ENCODE measurements around the gene AP1M2. TPM values are rescaled to one million over a fixed set of nuclear protein-coding genes. Genes with fewer than 3 reads are reported as not detected.

Gene AP1M2
- total and polyA plus RNA-seq, 12 donors: 0.10 to 0.97 (median 0.31) TPM; not detected in 8

DNA sequence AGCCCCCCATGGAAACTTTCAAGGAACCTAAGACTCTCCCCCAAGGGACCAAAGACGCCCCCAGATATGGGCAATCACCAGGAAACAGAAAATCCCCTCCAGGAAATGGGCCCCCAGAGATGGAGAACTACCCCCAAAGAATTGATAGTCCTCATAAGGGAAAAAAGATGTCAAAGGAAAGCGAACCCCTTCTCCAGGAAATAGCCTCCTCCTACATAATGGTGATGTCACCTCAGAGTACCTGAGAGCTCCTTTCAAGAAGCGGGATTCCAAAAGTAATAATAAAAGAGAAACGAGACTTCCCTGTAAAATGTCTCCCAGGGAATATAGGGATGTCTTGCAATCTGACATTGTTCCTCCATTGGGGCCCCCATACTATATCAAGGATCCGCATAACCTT lies 19.5 kb downstream of the AP1M2 start:
- Histone ChIP-seq H3K27ac (peak overlapping the region in 2 of 5 donors; percentile 82 to 86), H3K4me3 (peak overlapping the region in 1 of 4 donors; percentile 80), H3K9me3 (replicated peaks in 1 of 3) (no peaks in the 10 kb centered on the region), H3K27me3 (no peaks in the 10 kb centered on the region), H3K36me3 (replicated peaks in 1 of 2) (no peaks in the 10 kb centered on the region), H3K4me1 (replicated peaks in 1 of 2) (peaks cover 14 to 41% of the 10 kb centered on the region in 2 donors)
- DNase-seq: no peak
- TF ChIP-seq, protein P1, sequence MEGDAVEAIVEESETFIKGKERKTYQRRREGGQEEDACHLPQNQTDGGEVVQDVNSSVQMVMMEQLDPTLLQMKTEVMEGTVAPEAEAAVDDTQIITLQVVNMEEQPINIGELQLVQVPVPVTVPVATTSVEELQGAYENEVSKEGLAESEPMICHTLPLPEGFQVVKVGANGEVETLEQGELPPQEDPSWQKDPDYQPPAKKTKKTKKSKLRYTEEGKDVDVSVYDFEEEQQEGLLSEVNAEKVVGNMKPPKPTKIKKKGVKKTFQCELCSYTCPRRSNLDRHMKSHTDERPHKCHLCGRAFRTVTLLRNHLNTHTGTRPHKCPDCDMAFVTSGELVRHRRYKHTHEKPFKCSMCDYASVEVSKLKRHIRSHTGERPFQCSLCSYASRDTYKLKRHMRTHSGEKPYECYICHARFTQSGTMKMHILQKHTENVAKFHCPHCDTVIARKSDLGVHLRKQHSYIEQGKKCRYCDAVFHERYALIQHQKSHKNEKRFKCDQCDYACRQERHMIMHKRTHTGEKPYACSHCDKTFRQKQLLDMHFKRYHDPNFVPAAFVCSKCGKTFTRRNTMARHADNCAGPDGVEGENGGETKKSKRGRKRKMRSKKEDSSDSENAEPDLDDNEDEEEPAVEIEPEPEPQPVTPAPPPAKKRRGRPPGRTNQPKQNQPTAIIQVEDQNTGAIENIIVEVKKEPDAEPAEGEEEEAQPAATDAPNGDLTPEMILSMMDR (IDR thresholded peaks at IDR 0.05): no peak
- TF ChIP-seq POLR2A (IDR thresholded peaks at IDR 0.05): no peak
- 49 to 62% (median 53%) methylated on average over 5 of the region's 5 CpGs for WGBS, 4 donors
- intact Hi-C loops (cut with DNase I): loop anchor here in 1 of 2 donors (5.0 kb wide), 1 partner anchor 65 kb away; the partner anchor contains the start of gene KEAP1

DNA sequence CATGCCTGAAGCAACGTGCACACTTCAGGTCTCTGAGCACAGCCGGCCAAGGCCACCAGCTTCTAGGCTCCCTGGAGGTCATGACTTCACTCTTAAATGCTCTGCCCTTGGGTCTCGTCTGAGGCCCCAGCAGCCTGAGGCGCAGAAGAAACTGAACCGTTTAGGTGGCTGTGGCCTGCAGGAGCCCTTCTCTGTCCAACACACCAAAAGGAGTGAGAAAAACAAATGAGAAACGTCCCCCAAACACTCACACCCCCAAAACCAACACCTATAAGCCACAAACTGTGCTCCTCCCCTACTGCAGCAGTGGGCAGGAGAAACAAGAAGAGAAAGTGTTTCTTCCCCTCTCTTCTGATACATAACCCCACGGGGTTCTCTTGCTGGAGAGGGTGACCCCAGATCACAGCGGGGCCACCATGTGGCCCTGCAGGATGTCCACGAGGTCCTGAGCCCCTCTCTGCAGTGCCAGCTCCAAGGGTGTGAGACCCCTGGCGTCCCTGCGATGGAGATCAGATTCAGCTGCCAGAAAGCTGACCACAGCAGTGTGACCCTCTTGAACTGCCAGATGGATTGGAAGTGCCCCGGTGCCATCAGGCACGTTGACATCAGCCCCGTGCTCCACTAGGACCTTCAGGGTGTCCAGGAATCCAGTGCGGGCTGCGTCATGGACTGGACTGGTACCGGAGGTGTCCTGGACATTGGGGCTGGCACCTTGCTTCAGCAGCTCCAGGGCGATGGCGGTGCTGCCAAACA lies 20.3 kb downstream of the AP1M2 start:
- Histone ChIP-seq H3K4me1 (replicated peaks in 1 of 2) (peaks cover 10 to 37% of the 10 kb centered on the region in 2 donors), H3K4me3 (peak overlapping the region in 1 of 4 donors; percentile 70)
- intact Hi-C loops (cut with DNase I): loop anchor here in 1 of 2 donors (5.0 kb wide), 1 partner anchor 65 kb away; the partner anchor contains the start of gene KEAP1

DNA sequence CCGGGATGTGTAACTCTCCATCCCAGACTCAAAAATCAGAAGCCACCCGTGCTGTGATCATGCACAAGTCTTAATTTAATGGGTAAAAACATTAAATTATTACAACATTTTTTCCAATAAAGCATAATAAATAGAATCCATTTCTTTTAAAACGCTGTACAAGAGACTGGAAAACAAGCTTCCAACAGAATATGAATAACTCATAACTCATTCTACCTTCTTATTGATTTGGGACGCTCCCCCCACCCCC lies 20.8 kb downstream of the AP1M2 start:
- Histone ChIP-seq H3K9me3 (replicated peaks in 1 of 3) (no peaks in the 10 kb centered on the region), H3K4me1 (replicated peaks in 1 of 2) (peaks cover 10 to 37% of the 10 kb centered on the region in 2 donors), H3K27me3 (no peaks in the 10 kb centered on the region), H3K4me3 (peak overlapping the region in 2 of 4 donors; percentile 50 to 70), H3K36me3 (replicated peaks in 1 of 2) (no peaks in the 10 kb centered on the region), H3K27ac (peak overlapping the region; percentile 50 to 99 (median 82))
- WGBS, 4 donors: 0 to 2% (median 2%) methylated on average over 4 of the region's 4 CpGs
- no peak for TF ChIP-seq POLR2A (IDR thresholded peaks at IDR 0.05)
- intact Hi-C loops (cut with DNase I): loop anchor here in 1 of 2 donors (5.0 kb wide), 1 partner anchor 64 kb away; the partner anchor contains the start of gene KEAP1
- no peak for DNase-seq

More for the DNA sequence above, 20.3 kb downstream of the AP1M2 start:
- DNase-seq: peak in 5 of 7 donors; percentile 47 to 68 (median 54)
- Histone ChIP-seq H3K27me3 (no peaks in the 10 kb centered on the region), H3K27ac (peak overlapping the region; percentile 50 to 99 (median 82)), H3K36me3 (replicated peaks in 1 of 2) (no peaks in the 10 kb centered on the region), H3K9me3 (replicated peaks in 1 of 3) (no peaks in the 10 kb centered on the region)
- TF ChIP-seq, protein P1 (IDR thresholded peaks at IDR 0.05): no peak
- no peak for TF ChIP-seq POLR2A (IDR thresholded peaks at IDR 0.05)
- WGBS, 4 donors: 39 to 48% (median 45%) methylated on average over 11 to 19 of the region's 19 CpGs

DNA sequence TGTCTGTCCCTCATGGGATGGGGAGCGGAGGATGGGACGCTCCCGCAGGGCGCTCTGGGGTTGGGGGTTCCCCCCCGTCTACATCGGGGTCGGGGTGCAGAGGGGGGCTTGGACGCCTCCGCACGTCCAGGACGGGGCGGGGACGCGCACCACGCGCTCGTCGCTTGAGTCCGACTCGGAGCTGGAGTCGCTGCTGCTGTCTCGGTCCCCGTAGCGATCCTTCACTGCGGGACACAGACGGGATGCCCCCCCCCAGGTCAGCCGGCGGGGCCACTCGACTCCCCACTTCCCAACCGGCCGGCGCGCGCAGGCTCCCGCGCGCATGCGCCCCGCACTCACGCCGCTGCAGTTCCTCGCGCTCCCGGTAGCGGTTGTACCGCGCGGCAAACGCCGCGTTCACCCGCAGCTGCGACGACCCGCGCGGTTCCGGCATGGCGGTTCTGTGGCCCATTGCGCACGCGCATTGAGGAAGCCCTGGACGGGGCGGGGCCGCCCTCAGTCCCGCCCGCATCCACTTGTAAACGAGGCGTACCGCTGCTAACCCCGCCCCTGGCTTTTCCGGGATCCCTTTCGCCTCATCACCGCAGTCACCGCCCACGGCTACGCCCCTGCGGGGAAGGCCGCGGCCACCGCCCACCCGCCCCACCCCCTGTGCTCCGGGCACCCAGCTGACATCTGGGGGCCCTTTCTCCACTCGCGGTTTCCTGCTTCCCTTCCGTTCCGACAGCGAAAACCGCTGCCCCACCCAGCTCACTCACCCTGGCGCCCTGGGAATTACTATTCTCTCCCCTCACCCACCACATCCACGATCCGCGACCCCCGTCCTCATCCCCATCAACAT lies 21.3 kb downstream of the AP1M2 start, which contains the start of gene KRI1:
TSS of gene KRI1 (minus strand) at position 444 of the 841 bp plus-strand sequence. CDS start at position 433, 11 bp downstream.
- TF ChIP-seq, protein P1 (IDR thresholded peaks at IDR 0.05): peak in 5 of 6 experiments; percentile 31 to 74 (median 51)
- peak; percentile 46 to 68 for TF ChIP-seq POLR2A (IDR thresholded peaks at IDR 0.05)
- H3K27ac ChIP-seq: peak within 1 kb of the TSS; percentile 52 to 99 (median 82)
- WGBS, 4 donors: 0 to 2% (median 1%) methylated on average over 19 to 94 of the region's 94 CpGs
- no peaks in the 10 kb centered on the region for H3K27me3 ChIP-seq
- peak; percentile 98 to 99 (median 99) for DNase-seq
- H3K4me3 ChIP-seq: peak within 1 kb of the TSS; percentile 16 to 90 (median 60)
- H3K9me3 ChIP-seq (replicated peaks in 1 of 3): no peaks in the 10 kb centered on the region
- H3K4me1 ChIP-seq (replicated peaks in 1 of 2): peaks cover 10 to 37% of the 10 kb centered on the region in 2 donors
- intact Hi-C loops (cut with DNase I): loop anchor here in 1 of 2 donors (5.0 kb wide), 1 partner anchor 63 kb away; the partner anchor contains the start of gene KEAP1
- peaks cover 0 to 5% of the 10 kb centered on the region in 2 donors for H3K36me3 ChIP-seq (replicated peaks in 1 of 2)

All from adrenal gland (tissue), 12 donors.